KMS-11 (cell line): ENCODE data around the gene GJA1.
"Not testable (repeated sequence)": the region's sequence is repeated elsewhere in the genome, so short reads cannot be mapped to it uniquely, and the experiment has no call there.

Experiments used
- H2AFZ ChIP-seq: fragments of 200-600 bp; sonication (generic); 2 replicates; pipeline ENCODE4 v1.6.1; 2016; ENCODE audit warnings: antibody characterized with exemption, mixed run types, low read depth
- H3K27ac ChIP-seq: fragments of 200-600 bp; sonication (generic); 2 replicates; pipeline ENCODE4 v1.6.1; 2016; ENCODE audit warnings: mild to moderate bottlenecking, mixed run types
- H3K27me3 ChIP-seq: fragments of 200-600 bp; sonication (generic); 2 replicates; pipeline ENCODE4 v1.6.1; 2017; ENCODE audit warnings: mild to moderate bottlenecking, low read depth, mixed run types, moderate library complexity; ENCODE audit not compliant: insufficient read depth
- H3K36me3 ChIP-seq: fragments of 200-600 bp; sonication (generic); 2 replicates; pipeline ENCODE4 v1.6.1; 2017; ENCODE audit warnings: mild to moderate bottlenecking, mixed run types; ENCODE audit not compliant: insufficient read depth
- H3K4me1 ChIP-seq: fragments of 200-600 bp; sonication (generic); 2 replicates; pipeline ENCODE4 v1.6.1; 2016; ENCODE audit warnings: mild to moderate bottlenecking, low read depth, mixed run types; ENCODE audit not compliant: poor library complexity, severe bottlenecking
- H3K4me2 ChIP-seq: fragments of 200-600 bp; sonication (generic); 2 replicates; pipeline ENCODE4 v1.7.0; 2016; ENCODE audit warnings: mild to moderate bottlenecking, mixed run types
- H3K4me3 ChIP-seq: fragments of 200-600 bp; sonication (generic); IDR thresholded peaks from 2 replicates; pipeline ENCODE4 v1.6.1; 2017; ENCODE audit warnings: low read depth, low read length, mixed read lengths; ENCODE audit not compliant: insufficient read depth
- H3K79me2 ChIP-seq: fragments of 200-600 bp; sonication (generic); 2 replicates; pipeline ENCODE4 v1.6.1; 2016; ENCODE audit warnings: low read depth, mixed run types; ENCODE audit not compliant: insufficient read depth
- H3K9ac ChIP-seq: fragments of 200-600 bp; sonication (generic); 2 replicates; pipeline ENCODE4 v1.6.1; 2016; ENCODE audit warnings: mild to moderate bottlenecking, mixed run types
- H4K20me1 ChIP-seq: fragments of 200-600 bp; sonication (generic); 2 replicates; pipeline ENCODE4 v1.6.1; 2016; ENCODE audit warnings: mild to moderate bottlenecking, mixed run types; ENCODE audit not compliant: insufficient read depth
- TF ChIP-seq, protein P1 (sequence below): fragments of 200-600 bp; sonication (generic); conservative IDR thresholded peaks from 2 replicates; pipeline ENCODE4 v1.6.1; 2017; ENCODE audit warnings: low read depth, mild to moderate bottlenecking, antibody characterized with exemption, low read length, moderate library complexity, mixed read lengths

GJA1 gene

DNA sequence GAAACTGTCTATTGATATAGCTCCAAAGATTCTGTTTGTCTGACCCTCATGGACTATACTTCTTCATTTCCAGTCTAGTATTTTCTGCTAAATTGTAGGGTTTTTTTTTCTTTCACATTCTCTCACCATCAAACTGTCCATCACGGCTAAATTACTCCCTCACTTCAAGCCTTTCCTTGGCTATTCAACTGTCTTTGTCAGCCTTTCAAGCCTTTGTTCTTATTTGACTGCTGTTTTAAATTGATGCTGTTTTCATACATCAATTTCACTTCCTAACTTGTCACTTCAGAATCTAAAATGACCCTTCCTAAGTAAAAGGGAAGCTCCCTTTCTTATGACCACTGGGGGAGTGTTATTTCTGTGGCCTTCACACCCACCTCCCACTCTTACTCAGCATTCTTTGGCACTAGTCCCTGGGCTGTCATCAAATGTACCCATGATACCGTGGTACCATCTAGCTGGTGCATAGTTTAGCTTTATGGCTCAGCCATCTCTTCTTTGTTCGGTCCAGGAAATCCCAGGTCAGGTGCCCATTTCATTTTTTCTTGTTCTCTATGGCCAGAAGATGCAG lies 8.6 kb downstream of the GJA1 start:
- Histone ChIP-seq H2AFZ (no peak overlapping the region), H3K79me2 (peaks cover 77% of the 10 kb centered on the region), H3K27me3 (no peaks in the 10 kb centered on the region), H3K4me3 (no peak overlapping the region), H3K27ac (no peak overlapping the region), H4K20me1 (peaks cover 35% of the 10 kb centered on the region; the same call in 1 of the 2 replicates), H3K4me1 (peaks cover 42% of the 10 kb centered on the region), H3K36me3 (no peaks in the 10 kb centered on the region), H3K4me2 (no peak overlapping the region), H3K9ac (no peak overlapping the region)
- TF ChIP-seq, protein P1, sequence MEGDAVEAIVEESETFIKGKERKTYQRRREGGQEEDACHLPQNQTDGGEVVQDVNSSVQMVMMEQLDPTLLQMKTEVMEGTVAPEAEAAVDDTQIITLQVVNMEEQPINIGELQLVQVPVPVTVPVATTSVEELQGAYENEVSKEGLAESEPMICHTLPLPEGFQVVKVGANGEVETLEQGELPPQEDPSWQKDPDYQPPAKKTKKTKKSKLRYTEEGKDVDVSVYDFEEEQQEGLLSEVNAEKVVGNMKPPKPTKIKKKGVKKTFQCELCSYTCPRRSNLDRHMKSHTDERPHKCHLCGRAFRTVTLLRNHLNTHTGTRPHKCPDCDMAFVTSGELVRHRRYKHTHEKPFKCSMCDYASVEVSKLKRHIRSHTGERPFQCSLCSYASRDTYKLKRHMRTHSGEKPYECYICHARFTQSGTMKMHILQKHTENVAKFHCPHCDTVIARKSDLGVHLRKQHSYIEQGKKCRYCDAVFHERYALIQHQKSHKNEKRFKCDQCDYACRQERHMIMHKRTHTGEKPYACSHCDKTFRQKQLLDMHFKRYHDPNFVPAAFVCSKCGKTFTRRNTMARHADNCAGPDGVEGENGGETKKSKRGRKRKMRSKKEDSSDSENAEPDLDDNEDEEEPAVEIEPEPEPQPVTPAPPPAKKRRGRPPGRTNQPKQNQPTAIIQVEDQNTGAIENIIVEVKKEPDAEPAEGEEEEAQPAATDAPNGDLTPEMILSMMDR, result no peak

DNA sequence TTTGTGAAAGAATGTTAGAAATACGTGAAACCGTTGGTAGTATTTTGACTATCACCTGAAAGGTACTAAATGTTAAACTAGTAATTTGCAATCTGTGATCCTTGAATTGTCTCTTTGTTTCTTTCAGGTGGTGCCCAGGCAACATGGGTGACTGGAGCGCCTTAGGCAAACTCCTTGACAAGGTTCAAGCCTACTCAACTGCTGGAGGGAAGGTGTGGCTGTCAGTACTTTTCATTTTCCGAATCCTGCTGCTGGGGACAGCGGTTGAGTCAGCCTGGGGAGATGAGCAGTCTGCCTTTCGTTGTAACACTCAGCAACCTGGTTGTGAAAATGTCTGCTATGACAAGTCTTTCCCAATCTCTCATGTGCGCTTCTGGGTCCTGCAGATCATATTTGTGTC lies 11.3 kb downstream of the GJA1 start:
- H3K4me1 ChIP-seq, result peaks cover 24% of the 10 kb centered on the region
- peaks cover 30% of the 10 kb centered on the region; the same call in 1 of the 2 replicates for H4K20me1 ChIP-seq
- H3K27ac ChIP-seq, H3K9ac ChIP-seq, H2AFZ ChIP-seq, H3K4me3 ChIP-seq, H3K36me3 ChIP-seq, H3K4me2 ChIP-seq, H3K27me3 ChIP-seq: not testable (repeated sequence)
- peaks cover 50% of the 10 kb centered on the region for H3K79me2 ChIP-seq

DNA sequence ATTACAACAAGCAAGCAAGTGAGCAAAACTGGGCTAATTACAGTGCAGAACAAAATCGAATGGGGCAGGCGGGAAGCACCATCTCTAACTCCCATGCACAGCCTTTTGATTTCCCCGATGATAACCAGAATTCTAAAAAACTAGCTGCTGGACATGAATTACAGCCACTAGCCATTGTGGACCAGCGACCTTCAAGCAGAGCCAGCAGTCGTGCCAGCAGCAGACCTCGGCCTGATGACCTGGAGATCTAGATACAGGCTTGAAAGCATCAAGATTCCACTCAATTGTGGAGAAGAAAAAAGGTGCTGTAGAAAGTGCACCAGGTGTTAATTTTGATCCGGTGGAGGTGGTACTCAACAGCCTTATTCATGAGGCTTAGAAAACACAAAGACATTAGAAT lies 12.3 kb downstream of the GJA1 start:
- not testable (repeated sequence) for H3K27ac ChIP-seq, H3K4me3 ChIP-seq, H3K36me3 ChIP-seq, H3K27me3 ChIP-seq, H3K9ac ChIP-seq, H2AFZ ChIP-seq, H3K4me2 ChIP-seq
- peaks cover 17% of the 10 kb centered on the region for H3K4me1 ChIP-seq
- peaks cover 40% of the 10 kb centered on the region for H3K79me2 ChIP-seq
- peaks cover 28% of the 10 kb centered on the region; the same call in 1 of the 2 replicates for H4K20me1 ChIP-seq

DNA sequence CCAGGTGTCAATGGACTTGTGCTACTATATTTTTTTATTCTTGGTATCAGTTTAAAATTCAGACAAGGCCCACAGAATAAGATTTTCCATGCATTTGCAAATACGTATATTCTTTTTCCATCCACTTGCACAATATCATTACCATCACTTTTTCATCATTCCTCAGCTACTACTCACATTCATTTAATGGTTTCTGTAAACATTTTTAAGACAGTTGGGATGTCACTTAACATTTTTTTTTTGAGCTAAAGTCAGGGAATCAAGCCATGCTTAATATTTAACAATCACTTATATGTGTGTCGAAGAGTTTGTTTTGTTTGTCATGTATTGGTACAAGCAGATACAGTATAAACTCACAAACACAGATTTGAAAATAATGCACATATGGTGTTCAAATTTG lies 13.1 kb downstream of the GJA1 start:
- H3K4me1 ChIP-seq, H3K4me2 ChIP-seq, H3K36me3 ChIP-seq, H3K4me3 ChIP-seq, H2AFZ ChIP-seq, H3K9ac ChIP-seq, H3K27ac ChIP-seq, H3K27me3 ChIP-seq: not testable (repeated sequence)
- Histone ChIP-seq H3K79me2 (peaks cover 32% of the 10 kb centered on the region), H4K20me1 (peaks cover 21% of the 10 kb centered on the region; the same call in 1 of the 2 replicates)

DNA sequence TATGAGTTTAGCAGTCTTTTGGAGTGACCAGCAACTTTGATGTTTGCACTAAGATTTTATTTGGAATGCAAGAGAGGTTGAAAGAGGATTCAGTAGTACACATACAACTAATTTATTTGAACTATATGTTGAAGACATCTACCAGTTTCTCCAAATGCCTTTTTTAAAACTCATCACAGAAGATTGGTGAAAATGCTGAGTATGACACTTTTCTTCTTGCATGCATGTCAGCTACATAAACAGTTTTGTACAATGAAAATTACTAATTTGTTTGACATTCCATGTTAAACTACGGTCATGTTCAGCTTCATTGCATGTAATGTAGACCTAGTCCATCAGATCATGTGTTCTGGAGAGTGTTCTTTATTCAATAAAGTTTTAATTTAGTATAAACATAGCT lies 13.9 kb downstream of the GJA1 start:
- peaks cover 15% of the 10 kb centered on the region; the same call in 1 of the 2 replicates for H4K20me1 ChIP-seq
- no peaks in the 10 kb centered on the region for H3K36me3 ChIP-seq
- H3K27ac ChIP-seq, result no peak overlapping the region
- H3K4me1 ChIP-seq, result peaks cover 2% of the 10 kb centered on the region
- H3K4me2 ChIP-seq, result no peak overlapping the region
- peaks cover 24% of the 10 kb centered on the region for H3K79me2 ChIP-seq
- no peaks in the 10 kb centered on the region for H3K27me3 ChIP-seq
- H3K4me3 ChIP-seq, result no peak overlapping the region
- TF ChIP-seq, protein P1, result no peak
- H3K9ac ChIP-seq, result no peak overlapping the region
- H2AFZ ChIP-seq, result no peak overlapping the region

DNA sequence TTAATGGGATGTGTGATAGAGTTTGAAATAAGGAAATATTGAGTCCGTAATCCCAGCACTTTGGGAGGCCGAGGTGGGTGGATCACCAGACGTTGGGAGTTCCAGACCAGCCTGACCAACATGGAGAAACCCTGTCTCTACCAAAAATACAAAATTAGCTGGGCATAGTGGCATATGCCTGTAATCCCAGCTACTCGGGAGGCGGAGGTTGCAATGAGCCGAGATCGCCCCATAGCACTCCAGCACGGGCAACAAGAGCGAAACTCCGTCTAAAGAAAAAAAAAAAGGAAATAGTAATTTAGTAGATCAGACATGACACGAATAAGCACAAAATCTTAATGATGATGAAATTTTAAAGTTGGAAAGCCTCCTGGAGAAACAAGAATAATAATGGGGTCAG lies 14.8 kb downstream of the GJA1 start:
- H3K4me3 ChIP-seq, result no peak overlapping the region

More for the DNA sequence above, 14.8 kb downstream of the GJA1 start:
- TF ChIP-seq, protein P1, result no peak
- Histone ChIP-seq H3K4me1 (no peaks in the 10 kb centered on the region), H3K27me3 (no peaks in the 10 kb centered on the region), H3K36me3 (no peaks in the 10 kb centered on the region), H2AFZ (no peak overlapping the region), H3K79me2 (peaks cover 15% of the 10 kb centered on the region; the same call in 1 of the 2 replicates), H3K27ac (no peak overlapping the region), H3K9ac (no peak overlapping the region), H4K20me1 (peaks cover 8% of the 10 kb centered on the region; the same call in 1 of the 2 replicates), H3K4me2 (no peak overlapping the region)
